Activated gamma-delta T cell treated with anti-CD3 and anti-CD28 coated beads, Interleukin-2, amount 50 U/mL, for 16 hours (primary cell): ENCODE results near the gene KIAA1671.

Experiments
- DNase-seq: peaks from one replicate; pipeline ENCODE4 v3.0.0-alpha.2; 2020; ENCODE audit warnings: low read depth

Gene KIAA1671

DNA sequence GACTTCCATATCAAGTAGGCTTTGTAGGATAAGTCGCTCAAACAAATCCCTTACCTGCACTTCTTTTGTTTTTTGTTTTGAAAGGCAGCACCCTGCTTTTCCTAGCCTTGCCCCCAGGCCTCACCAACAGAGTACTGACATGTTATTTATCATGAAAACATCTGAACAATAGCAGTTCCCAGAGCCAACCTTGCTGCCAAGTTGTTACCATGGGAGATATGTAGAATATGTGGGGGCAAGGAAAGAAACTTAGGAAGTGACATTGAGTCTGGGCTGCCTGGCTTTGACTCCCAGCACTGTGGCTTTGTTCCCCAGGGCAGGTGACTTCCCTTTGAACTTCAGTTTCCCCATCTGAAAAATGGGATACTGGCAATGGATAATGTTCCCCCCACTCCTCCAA, 193.8 kb downstream of the KIAA1671 start:
- DNase-seq = no peak

DNA sequence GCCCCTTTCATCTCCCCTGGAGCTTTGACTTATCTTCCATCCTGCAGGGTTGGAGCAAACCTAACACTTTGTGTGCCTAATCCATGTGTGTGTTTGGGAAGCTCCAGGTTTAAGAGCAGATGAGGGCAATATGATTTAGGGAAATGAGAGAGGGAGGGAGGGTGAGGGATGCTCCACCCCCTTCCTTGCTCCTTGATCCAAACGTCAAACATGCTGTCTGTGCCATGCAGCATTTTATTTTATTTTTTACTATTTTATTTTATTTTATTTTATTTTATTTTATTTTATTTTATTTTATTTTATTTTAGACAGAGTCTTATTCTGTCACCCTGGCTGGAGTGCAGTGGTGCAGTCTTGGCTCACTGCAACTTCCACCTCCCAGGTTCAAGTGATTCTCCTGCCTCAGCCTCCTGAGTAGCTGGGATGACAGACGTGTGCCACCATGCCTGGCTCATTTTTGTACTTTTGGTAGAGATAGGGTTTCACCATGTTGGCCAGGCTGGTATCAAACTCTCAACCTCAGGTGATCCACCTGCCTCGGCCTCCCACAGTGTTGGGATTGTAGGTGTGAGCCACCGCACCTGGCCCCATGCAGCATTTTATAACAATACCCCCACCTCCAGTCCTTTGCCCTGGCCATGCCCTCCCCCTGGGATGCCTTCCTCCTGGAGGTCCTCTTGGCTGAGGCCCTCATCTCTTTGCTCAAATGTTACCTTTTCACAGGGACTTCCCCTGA, 194.6 kb downstream of the KIAA1671 start:
- no peak for DNase-seq

DNA sequence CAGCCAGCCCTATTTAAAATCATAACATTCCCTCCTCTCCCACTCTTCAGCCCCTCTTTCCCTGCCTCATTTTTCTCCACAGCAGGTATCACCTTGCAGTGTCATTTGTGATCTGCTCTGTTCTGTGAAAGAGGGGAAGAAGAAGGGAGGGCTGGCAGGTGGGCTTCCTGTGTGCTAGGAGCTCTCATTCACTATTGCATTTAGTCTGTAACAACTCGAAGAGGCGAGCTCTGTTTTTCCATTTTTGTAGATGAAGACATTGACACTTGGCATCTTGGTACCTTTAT, 195.1 kb downstream of the KIAA1671 start:
- DNase-seq = no peak

DNA sequence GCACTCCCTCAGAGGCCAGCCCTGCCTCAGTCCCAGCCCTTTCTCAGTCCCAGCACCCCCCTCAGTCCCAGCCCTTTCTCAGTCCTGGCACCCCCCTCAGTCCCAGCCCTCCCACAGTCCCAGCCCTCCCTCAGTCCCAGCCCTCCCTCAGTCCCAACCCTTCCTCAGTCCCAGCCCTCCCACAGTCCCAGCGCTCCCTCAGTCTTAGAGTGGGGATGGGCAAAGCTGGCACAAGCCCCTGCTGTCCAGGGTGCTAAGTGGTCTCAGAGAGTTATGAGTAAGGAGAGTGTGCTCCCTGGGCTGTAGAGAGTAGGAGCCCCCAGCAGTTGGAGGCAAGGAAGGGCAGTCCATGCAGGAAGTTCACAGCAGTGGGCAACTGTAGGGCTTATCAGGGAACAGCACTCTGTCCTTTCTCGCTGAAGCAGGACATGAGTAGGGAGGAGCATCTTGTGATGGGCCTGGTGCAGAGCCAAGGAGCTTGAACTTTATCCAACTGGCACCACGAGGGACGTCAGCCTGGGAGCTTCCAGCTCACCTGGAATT, 195.7 kb downstream of the KIAA1671 start:
- DNase-seq = no peak

DNA sequence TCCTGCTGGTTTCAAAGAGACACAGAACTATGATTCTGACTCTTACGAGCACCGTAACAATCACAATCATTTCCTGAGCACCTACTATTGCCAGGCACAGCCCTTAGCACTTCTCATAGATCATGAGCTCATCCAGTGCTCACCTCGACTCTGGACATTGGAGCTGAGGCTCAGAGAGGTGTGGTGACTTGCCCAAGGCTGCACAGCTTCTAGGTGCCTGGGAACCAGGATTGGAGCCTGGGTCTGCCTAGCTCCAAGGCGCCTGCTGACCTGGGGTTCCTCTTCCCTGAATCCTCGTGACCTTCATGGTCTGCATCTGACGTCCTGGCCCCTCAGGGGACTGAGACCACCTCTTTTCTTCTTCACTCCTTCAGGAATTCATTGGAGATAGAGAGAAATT, 196.5 kb downstream of the KIAA1671 start:
- DNase-seq = no peak

DNA sequence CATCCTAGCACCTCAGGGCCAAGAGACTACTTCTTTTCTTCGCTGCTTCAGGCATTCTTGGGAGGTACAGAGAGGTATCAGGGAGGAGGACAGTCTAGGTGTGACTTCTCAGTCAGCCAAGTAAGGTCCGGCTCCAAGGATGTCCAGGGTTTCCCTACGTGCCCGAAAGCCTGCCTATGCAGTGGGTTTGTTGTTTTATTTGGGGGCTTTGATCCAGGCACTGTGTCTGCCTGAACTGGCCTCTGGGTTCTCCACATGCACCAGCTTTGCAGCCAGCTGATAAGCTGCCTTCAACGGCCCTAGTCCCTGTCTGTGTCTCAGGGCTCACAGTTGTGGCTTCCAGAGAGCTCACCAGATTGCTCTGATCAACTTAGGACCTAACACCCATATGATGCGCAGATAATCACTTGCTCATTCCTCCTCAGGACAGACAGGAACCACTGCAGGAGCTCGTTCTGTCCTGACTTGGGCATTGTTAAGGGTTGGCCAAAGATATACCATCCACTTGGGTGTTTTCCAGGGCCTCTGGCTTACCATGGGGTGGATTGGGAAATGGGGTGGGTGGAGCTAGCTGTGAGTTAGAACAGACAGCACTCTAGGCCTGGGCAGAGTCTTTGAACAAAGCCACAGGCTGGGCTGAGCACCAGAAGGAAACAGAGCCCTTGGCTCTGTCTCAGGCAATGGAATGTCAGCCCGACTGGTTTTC, 201.6 kb downstream of the KIAA1671 start:
- no peak for DNase-seq

DNA sequence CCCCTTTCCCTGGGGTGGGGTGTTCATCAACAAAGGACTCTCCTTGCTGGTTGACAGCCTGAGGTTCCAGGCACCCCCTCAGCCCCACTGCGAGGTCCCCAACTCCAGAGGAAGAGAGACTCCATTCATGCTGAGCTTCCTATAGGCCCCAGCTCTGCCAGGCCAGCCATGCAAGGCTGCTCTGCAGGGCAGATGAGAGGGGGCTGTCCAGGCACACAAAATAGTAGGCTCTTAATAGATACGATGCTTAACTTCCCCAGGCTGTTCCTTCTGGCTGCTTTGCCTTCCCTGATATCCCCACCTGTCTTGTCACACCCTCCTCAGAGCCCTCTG, 202.1 kb downstream of the KIAA1671 start:
- DNase-seq = no peak

DNA sequence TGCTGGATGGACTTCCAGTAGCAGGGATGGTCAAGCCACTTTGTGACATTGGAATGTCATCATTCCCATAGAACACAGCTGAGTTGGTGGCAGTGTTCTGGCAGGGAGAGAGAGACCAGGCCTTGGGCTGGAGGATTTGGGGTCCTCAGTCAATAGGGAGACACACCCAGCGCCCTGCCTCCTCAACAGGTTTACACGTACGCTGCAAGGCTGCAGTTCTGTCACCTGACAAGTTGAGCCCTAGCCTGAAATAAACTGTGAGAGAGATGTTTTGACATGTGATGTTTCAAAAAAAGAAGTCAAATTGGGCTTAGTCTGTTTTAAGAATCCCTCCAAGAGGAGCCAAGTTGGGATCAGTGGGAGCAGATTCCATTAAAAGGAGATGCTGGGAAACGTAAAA, 204.2 kb downstream of the KIAA1671 start:
- DNase-seq = no peak

DNA sequence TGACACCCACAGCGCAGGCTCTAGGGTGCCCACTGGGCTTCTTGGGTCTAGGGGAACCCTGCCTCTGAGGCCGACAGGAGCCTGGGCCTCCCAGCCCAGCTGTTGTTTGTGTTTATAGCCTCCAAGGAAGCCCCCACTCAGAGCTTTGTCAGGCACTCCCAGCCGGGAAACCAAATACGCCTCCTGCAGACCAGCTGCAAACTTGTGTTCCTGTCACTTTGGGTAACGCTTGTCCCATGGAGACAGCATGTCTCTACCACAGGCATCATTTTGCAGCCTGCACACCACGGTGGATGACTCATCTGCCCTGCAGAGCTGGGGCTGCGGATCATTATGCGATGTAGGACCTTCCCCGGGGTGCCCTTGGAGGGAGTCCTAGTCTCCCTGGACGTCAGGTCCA, 206.5 kb downstream of the KIAA1671 start:
- DNase-seq = no peak

DNA sequence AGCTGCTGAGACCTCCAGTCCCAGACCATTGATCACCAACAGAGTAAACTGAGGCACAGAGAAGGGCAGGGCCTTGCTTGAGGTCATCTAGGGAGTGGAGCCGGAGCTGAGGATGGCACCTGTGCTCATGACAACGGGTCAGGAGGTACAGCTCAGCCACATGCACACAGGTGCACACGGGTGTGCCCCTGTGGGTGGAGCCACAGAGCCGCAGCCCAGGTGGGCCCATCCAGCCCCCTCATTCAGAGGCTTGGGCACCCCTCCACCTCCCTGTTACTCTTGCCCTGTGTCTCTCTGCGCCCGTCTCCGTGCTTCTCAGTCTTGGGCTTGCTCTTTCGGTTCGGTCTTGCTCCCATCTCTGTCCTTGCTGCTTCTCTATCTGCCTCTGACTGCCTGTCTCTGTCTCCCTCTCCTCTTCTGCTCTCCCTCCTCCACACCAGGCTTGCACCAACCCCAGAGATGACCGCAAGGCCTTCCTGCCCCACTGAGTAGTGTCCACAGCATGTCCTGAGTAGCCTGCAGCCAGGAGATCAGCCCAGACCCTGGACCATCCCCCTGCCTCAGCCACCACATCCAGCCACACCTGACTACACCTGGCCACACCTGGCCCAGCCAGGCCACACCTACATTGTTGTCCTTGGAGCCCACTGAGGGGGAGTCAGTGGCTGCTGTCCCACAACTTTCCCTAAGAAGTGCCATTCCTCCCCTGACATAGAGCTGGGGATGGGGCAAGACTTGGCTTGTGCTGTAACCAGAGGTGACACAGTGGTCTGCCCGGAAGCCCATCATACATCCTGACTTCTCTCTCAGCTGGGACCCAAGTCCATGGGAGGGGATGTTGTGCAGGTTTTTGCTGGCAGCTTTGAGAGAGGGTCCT, 207.8 kb downstream of the KIAA1671 start:
- DNase-seq = no peak

DNA sequence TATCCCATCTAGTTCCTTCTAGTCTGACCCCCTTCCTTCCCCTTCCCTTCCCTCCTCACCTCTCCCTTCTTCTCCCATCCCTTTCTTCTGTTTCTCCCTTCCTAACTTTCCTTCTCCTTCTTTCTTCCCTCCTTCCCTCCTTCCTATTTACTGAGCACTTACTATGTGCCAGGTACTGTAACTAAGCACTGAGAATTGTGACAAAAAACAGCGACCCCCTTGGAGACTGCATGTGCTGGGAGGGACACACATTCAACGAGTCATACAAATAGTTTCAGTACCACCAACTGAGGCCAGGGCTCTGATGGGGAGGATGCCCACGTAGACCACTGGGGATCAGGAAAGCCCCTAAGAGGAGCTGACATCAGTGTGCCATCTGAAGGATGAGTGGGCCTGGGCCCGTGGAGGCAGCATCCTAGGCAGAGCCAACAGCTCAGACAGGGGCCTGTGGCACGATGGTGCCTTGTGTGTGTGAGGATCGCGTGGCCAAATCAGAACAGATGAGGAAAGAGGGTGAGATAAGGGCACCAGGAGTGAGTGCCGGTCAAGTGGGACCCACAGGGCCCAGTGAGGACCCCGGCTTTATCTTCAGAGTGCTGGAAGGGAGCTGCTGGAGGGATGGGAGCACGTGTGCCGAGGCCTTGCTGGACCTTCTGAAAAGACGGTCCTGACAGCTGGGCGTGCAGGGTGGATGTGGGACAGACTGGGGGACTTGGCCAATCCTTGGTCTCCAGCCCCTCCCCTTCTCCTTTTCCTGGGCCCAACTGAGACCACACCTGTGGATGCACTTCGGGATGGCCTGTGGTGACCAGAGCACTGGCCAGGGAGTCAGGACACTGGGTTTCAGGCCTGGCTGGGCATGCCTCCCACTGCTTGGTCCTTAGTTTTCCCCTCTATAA, 208.8 kb downstream of the KIAA1671 start:
- DNase-seq = no peak

DNA sequence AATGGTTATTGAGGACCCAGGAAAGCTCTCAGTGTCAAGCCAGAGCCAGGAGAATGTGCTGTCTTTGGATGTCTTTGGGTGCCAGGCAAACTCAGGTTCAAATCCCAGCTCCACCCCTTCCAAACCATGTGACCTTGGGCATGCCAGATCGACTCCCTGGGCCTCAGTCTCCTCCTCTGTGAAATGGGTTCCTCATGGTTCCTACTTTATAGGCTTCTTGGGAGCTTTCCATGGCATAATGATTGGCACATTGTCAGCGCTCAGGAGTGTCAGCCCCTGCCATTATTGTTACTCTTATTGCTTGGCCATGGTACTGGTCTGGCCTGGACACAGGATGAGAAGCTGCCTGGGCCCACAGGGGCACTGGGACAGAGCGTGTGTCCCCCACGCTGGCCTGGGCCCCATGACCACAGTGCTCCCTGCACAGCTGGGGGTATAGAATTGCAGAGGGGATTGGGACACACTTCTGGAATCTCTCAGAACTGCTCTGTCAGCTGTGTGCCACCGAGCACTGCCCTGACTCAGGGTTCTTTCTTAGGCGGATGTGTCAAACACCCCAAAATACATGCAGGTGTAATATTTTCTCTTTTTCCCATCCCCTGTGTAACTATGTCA, 209.5 kb downstream of the KIAA1671 start:
- no peak for DNase-seq

DNA sequence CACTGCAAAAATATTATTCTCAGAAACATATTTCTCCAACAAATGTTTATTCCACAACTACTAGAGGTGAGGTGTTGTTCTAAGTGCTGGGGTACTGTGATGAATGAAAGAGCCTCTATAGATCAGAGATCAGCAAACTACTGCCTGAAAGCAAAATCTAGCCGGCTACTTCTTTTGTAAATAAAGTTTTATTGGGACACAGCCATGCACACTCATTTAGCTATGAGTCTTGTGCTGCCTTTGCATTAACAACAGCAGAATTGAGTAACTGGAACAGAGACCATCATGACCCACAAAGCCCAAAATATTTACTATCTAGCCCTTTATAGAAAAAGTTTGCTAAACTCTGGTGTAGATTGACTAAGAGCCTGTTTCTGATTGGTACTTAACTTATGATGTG, 210.0 kb downstream of the KIAA1671 start:
- no peak for DNase-seq

DNA sequence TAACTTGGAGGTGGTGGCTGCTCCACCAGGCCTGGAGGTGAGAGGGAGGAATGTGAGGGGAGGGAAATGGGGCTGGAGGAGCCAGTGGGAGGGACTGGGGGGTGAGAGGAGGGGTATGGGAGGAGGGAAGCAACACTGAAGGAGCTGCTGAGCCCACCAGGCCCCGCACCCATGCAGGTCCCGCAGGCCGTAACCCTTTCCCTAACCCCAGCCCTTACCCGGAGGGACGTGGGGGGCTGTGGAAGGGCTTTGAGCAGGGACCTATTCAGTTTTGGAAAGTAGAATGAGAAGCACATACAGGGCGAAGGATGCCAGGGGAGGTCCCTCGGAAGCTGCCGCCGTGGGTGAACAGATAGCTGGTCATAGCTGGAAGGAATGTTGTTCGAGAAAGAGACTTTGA, 213.3 kb downstream of the KIAA1671 start:
- no peak for DNase-seq

DNA sequence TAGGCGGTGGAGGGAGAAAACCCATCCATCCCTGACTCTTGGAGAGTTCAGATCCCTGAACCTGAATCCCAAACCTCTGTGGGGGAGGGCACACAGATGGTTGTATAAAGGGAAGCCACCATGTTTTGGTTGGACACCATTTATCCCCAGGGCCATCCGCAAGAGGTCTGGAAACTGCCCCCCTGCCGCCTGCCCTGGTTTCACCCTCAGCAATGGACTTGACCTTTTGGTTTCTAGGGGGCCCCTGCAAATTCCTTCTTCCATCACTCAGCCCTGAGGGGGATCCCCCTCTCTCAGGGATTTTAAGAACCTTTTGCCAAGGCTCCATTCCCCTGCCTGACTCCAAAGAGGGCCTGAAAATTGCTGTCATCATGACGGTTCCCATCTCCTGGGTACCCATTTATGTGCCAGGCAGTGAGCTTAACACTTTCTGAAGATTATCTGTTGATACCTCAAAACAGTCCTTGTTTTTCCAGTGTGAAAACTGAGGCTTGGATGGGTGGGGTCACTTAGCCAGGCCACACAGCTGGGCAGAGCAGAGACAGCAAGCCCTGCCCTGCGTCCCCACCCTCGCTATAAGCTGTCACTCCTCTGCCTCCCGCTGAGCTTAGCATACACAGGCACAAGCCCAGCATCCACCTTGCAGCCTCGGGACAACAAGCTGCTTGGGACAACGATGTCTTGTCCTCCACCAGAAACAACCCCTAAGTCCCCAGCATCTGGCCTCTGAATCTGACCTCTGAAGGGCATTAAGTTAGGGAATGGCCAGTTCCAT, 213.9 kb downstream of the KIAA1671 start:
- DNase-seq = no peak

DNA sequence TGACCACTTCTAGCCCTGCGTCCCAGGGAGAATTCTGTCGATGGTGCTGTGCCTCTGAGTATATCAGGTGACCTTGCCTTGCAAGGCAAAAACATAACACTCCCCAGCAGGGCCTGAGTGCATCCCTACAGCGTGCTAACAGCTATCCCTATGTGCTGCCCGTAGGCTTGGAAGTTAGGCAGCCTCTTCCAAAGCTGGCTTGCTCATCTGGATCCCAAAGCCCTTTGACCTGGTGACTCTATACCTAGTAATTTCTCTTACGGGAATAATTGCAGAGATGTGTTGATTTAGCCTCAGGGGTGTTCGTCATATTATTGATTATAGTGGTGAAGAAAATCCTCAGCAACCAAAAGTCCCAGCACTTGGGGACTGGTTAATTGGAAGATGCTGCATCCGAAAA, 214.6 kb downstream of the KIAA1671 start:
- DNase-seq = no peak

DNA sequence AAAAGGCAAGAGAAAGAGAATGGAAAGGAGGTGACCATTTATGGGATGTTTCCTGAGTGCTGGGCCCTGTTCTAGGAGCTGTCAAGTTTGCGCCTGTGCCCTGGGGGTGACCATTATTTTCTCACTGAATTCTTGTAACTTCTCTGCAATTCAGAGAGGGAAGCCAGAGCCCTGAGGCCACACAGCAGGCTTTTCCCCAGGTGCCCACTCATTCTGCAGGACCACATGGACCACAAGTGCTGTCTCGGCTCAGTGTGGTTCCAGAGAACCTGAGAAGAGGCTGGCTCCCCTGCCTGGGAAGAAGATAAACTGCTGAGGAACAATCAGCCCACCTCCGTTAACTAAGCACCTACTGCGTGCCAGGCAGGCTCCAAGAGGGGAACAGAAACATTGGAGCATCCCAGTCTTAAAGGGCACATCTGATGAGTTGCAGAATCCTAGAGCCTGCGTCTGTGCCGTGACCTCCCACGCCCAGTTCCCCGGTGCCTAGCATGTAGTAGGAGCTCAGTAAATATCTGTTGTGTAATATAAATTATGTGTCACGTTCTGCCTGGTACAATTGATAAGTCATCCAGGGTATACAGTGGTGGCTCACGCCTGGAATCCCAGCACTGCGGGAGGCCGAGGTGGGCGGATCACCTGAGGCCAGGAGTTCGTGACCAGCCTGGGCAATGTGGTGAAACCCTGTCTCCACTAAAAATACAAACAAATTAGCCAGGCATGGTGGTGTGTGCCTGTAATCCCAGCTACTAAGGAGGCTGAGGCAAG, 215.5 kb downstream of the KIAA1671 start:
- no peak for DNase-seq

DNA sequence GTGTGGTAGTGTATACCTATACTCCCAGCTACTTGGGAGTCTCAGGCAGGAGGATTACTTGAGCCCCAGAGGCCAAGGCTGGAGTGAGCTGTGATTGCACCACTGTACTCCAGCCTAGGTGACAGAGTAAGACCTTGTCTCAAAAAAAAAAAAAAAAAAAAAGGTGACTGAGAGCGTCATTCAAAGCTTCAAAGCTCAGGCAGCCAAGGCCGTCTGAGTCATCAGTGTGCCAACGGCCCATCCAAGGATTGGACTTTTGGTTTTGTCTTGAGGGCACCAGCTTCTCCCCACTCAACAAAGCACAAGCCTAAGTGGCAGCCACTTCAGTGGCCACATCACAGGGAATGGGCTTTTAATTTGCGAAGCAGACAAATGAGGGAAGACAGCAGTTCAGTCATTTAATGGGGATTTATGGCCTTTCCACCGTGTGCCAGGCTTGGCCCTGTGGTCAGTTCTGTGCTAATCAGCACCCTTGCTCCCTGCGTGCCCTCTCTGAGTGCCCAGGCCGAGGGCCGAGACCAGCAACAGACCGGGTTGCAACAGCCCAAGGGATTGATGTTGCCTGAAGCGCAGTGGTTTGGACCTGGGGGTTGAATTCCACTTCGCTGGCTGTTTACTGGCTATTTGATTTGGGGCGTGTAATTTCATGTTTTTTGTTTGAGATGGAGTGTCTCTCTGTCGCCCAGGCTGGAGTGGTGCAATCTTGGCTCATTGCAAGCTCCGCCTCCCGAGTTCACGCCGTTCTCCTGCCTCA, 216.9 kb downstream of the KIAA1671 start:
- no peak for DNase-seq

DNA sequence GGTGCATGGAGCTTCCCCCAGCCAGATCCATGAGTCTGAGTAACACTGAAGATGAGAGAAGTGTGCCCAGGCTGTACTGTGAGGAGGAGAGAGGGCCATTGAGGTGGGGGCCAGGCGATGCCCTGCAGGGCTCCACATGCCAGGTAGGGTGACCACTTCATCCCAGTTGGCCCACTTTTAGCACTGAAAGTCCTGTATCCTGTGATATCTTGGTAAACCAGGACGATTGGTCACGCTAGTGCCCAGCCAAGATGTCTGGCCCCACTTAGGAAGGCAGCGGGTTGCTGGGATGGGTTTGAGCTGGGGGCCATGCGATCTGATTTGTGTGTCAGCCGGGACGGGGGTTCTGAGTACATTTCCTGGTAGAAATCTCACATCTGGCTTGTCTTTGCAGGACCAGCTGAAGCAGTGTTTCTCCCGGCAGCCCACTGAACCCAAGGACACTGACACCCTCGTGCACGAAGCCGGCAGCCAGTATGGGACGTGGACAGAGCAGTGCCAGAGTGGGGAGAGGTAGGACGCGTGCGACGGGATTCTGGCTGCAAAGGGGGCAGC, 218.0 kb downstream of the KIAA1671 start:
- DNase-seq = no peak
